HepG2 (cell line): ENCODE results near the gene ITSN2. TPM values are rescaled to one million over a fixed set of nuclear protein-coding genes. Genes with fewer than 3 reads are reported as not detected.

Source experiments
- CBX1 ChIP-seq: IDR thresholded peaks from one replicate; pipeline ENCODE4 v1.6.1; 2016; ENCODE audit warnings: antibody characterized with exemption, low read depth
- DMAP1 ChIP-seq: IDR thresholded peaks from 2 replicates; pipeline ENCODE4 v1.6.1; 2016
- FIP1L1 ChIP-seq: fragments of 200-400 bp; formaldehyde crosslinking; IDR thresholded peaks from 2 replicates; pipeline ENCODE4 v1.6.1; 2018; ENCODE audit warnings: low read depth, mild to moderate bottlenecking, low read length, moderate library complexity, borderline replicate concordance; ENCODE audit not compliant: insufficient read depth
- HOXA7 ChIP-seq: sonication (generic); formaldehyde crosslinking; IDR thresholded peaks from 2 replicates; pipeline ENCODE4 v1.8.1; 2022; ENCODE audit warnings: mild to moderate bottlenecking, missing genetic modification reagents, moderate library complexity
- NFIB ChIP-seq: sonication (generic); formaldehyde crosslinking; IDR thresholded peaks from 2 replicates; pipeline ENCODE4 v1.9.0; 2021; ENCODE audit warnings: missing genetic modification reagents, mild to moderate bottlenecking, borderline replicate concordance
- POLR2AphosphoS2 ChIP-seq: IDR thresholded peaks from 2 replicates; pipeline ENCODE4 v1.6.1; 2011; ENCODE audit warnings: low read depth, low read length, improper control_type of control experiment
- RFXANK ChIP-seq: IDR thresholded peaks from 2 replicates; pipeline ENCODE4 v1.6.1; 2016
- SOX5 ChIP-seq: IDR thresholded peaks from 2 replicates; pipeline ENCODE4 v1.6.1; 2016; ENCODE audit warnings: borderline replicate concordance
- SP140L ChIP-seq: sonication (generic); formaldehyde crosslinking; IDR thresholded peaks from 2 replicates; pipeline ENCODE4 v1.4.0; 2020; ENCODE audit warnings: missing genetic modification reagents, borderline replicate concordance
- ZKSCAN8 ChIP-seq: IDR thresholded peaks from 2 replicates; pipeline ENCODE4 v1.6.1; 2016; ENCODE audit warnings: borderline replicate concordance, missing genetic modification reagents, missing compliant biosample characterization
- ZNF20 ChIP-seq: sonication (generic); formaldehyde crosslinking; IDR thresholded peaks from 2 replicates; pipeline ENCODE4 v1.4.0; 2020; ENCODE audit warnings: mild to moderate bottlenecking, moderate library complexity, missing genetic modification reagents
- ZNF253 ChIP-seq: sonication (generic); formaldehyde crosslinking; IDR thresholded peaks from 2 replicates; pipeline ENCODE4 v1.8.0; 2022; ENCODE audit warnings: mild to moderate bottlenecking, missing genetic modification reagents, borderline replicate concordance
- ZNF3 ChIP-seq: IDR thresholded peaks from 2 replicates; pipeline ENCODE4 v1.7.0; 2017; ENCODE audit warnings: inconsistent platforms
- ZNF552 ChIP-seq: sonication (generic); formaldehyde crosslinking; IDR thresholded peaks from 2 replicates; pipeline ENCODE4 v1.9.0; 2022; ENCODE audit warnings: missing genetic modification reagents, mild to moderate bottlenecking, borderline replicate concordance
- ZNF776 ChIP-seq: sonication (generic); formaldehyde crosslinking; IDR thresholded peaks from 2 replicates; pipeline ENCODE4 v1.4.0; 2020; ENCODE audit warnings: mild to moderate bottlenecking, missing genetic modification reagents
- ZSCAN22 ChIP-seq: sonication (generic); formaldehyde crosslinking; IDR thresholded peaks from 2 replicates; pipeline ENCODE4 v1.4.0; 2020; ENCODE audit warnings: mild to moderate bottlenecking, missing genetic modification reagents
- polyA plus RNA-seq, 8 experiments: library from polyadenylated mRNA; depleted of rRNA in 3 of 8; stranded (reverse) in 7 of 8; unstranded in 1 of 8; fragments of >200 nt; fragmentation: Illumina TruSeq in 4 of 8; extraction: Trizol in 4 of 8; gene quantifications; 2 replicates each; pipeline versions ENCODE4 v1.2.1 to v1.2.3, GENCODE V29; 2011 to 2016; ENCODE audit warnings: low read depth in 4 of 8, missing spikeins in 1 of 8, mixed read lengths in 1 of 8; ENCODE audit not compliant: insufficient read depth in 1 of 8
- total RNA-seq, 5 experiments: library from RNA; depleted of rRNA; stranded (reverse); fragments of >200 nt; fragmentation: Illumina TruSeq; extraction: Trizol; gene quantifications; 2 replicates each; pipeline ENCODE4 v1.2.3, GENCODE V29; 2016; ENCODE audit warnings: low read depth in 1 of 5
- TF ChIP-seq, protein P1 (sequence below): sonication (generic); formaldehyde crosslinking; IDR thresholded peaks from 2 replicates; pipeline ENCODE4 v1.8.0; 2022; ENCODE audit warnings: low read depth, missing genetic modification reagents
- TF ChIP-seq, protein P2 (sequence below): sonication (generic); formaldehyde crosslinking; IDR thresholded peaks from 2 replicates; pipeline ENCODE4 v1.5.1; 2020; ENCODE audit warnings: missing genetic modification reagents, mild to moderate bottlenecking, borderline replicate concordance
- TF ChIP-seq, protein P3 (sequence below): sonication (generic); formaldehyde crosslinking; IDR thresholded peaks from 2 replicates; pipeline ENCODE4 v1.5.0; 2020; ENCODE audit warnings: mild to moderate bottlenecking, missing genetic modification reagents
- TF ChIP-seq, protein P4 (sequence below): sonication (generic); formaldehyde crosslinking; IDR thresholded peaks from 2 replicates; pipeline ENCODE4 v1.9.0; 2022; ENCODE audit warnings: missing genetic modification reagents, mild to moderate bottlenecking, borderline replicate concordance
- TF ChIP-seq, protein P5 (sequence below): fragments of 450-650 bp; IDR thresholded peaks from 2 replicates; pipeline ENCODE4 v1.6.1; 2017

ITSN2 gene
- total and polyA plus RNA-seq, 2 of the 13 experiments (the other 11 are each of a cell fraction or from before 2014, with no cell fraction given), result 26.0 to 26.6 TPM

DNA sequence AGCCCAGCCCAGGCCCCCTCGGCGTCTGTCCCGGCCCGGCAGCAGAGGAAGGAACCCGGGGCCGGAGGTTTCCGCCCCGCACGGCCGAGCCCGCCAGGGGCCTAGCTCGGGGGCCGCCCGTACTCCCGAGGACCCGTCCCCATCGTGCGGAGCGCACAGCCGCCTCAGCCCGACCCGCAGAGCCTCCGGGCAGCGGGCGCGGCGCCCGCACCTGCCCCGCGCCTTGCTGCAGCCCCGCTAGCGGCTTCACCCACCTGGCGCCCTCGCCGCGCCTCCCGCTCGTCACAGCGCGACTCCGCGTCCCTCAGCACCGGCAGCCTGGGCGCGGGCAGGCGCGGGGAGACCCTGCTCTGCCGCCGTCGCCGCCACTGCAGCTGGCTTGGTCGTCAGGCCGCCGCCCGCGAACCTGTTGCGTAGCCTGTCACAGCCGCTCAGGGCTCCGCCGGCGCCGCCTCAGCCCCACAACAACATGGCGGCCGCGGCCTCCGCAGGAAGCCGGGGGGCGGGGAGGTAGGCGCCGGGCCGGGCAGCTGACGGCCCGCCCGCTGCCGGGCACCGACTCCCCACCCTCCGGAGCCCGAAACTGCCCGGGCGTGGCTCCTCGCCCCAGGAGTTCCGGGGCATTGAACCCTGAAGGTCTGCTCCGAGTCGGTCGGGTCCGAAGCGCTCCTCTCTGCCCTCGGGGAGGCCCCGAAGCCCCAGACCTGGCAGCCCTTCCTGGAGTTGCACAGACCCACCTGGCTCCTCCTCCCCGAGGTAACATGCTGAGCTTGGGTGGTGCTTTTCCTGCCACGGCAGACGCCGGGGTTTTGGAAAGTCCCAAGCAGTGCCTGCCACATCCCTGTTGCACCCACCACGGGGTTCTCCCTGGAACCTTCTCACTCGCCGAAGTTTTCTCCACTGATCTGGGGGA, at the start of gene ITSN2 (continued):
- TF ChIP-seq, protein P1, sequence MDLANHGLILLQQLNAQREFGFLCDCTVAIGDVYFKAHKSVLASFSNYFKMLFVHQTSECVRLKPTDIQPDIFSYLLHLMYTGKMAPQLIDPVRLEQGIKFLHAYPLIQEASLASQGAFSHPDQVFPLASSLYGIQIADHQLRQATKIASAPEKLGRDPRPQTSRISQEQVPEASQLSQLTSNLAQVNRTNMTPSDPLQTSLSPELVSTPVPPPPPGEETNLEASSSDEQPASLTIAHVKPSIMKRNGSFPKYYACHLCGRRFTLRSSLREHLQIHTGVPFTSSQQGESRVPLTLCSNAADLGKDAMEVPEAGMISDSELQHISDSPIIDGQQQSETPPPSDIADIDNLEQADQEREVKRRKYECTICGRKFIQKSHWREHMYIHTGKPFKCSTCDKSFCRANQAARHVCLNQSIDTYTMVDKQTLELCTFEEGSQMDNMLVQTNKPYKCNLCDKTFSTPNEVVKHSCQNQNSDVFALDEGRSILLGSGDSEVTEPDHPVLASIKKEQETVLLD (CRISPR knock-in tag), result peak; percentile 77
- TF ChIP-seq, protein P2, sequence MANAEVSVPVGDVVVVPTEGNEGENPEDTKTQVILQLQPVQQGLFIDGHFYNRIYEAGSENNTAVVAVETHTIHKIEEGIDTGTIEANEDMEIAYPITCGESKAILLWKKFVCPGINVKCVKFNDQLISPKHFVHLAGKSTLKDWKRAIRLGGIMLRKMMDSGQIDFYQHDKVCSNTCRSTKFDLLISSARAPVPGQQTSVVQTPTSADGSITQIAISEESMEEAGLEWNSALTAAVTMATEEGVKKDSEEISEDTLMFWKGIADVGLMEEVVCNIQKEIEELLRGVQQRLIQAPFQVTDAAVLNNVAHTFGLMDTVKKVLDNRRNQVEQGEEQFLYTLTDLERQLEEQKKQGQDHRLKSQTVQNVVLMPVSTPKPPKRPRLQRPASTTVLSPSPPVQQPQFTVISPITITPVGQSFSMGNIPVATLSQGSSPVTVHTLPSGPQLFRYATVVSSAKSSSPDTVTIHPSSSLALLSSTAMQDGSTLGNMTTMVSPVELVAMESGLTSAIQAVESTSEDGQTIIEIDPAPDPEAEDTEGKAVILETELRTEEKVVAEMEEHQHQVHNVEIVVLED (CRISPR knock-in tag), result peak; percentile 53; the same call in 1 of the 2 replicates
- TF ChIP-seq RFXANK (no peak), SOX5 (CRISPR knock-in tag) (no peak), HOXA7 (CRISPR knock-in tag) (no peak), FIP1L1 (no peak), POLR2AphosphoS2 (no peak), ZNF20 (CRISPR knock-in tag) (no peak), NFIB (CRISPR knock-in tag) (no peak), ZNF552 (CRISPR knock-in tag) (peak; percentile 64; the same call in 1 of the 2 replicates), ZNF253 (CRISPR knock-in tag) (peak; percentile 55), ZNF3 (CRISPR knock-in tag) (no peak), CBX1 (no peak), ZKSCAN8 (CRISPR knock-in tag) (no peak; the same call in 1 of the 2 replicates), SP140L (CRISPR knock-in tag) (no peak), ZSCAN22 (CRISPR knock-in tag) (no peak), DMAP1 (peak; percentile 84), ZNF776 (CRISPR knock-in tag) (peak; percentile 92)
- TF ChIP-seq, protein P3, sequence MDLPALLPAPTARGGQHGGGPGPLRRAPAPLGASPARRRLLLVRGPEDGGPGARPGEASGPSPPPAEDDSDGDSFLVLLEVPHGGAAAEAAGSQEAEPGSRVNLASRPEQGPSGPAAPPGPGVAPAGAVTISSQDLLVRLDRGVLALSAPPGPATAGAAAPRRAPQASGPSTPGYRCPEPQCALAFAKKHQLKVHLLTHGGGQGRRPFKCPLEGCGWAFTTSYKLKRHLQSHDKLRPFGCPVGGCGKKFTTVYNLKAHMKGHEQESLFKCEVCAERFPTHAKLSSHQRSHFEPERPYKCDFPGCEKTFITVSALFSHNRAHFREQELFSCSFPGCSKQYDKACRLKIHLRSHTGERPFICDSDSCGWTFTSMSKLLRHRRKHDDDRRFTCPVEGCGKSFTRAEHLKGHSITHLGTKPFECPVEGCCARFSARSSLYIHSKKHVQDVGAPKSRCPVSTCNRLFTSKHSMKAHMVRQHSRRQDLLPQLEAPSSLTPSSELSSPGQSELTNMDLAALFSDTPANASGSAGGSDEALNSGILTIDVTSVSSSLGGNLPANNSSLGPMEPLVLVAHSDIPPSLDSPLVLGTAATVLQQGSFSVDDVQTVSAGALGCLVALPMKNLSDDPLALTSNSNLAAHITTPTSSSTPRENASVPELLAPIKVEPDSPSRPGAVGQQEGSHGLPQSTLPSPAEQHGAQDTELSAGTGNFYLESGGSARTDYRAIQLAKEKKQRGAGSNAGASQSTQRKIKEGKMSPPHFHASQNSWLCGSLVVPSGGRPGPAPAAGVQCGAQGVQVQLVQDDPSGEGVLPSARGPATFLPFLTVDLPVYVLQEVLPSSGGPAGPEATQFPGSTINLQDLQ (CRISPR knock-in tag), result peak; percentile 66
- TF ChIP-seq, protein P4, sequence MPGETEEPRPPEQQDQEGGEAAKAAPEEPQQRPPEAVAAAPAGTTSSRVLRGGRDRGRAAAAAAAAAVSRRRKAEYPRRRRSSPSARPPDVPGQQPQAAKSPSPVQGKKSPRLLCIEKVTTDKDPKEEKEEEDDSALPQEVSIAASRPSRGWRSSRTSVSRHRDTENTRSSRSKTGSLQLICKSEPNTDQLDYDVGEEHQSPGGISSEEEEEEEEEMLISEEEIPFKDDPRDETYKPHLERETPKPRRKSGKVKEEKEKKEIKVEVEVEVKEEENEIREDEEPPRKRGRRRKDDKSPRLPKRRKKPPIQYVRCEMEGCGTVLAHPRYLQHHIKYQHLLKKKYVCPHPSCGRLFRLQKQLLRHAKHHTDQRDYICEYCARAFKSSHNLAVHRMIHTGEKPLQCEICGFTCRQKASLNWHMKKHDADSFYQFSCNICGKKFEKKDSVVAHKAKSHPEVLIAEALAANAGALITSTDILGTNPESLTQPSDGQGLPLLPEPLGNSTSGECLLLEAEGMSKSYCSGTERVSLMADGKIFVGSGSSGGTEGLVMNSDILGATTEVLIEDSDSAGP (CRISPR knock-in tag), result peak; percentile 92; the same call in 1 of the 2 replicates
- TF ChIP-seq, protein P5, sequence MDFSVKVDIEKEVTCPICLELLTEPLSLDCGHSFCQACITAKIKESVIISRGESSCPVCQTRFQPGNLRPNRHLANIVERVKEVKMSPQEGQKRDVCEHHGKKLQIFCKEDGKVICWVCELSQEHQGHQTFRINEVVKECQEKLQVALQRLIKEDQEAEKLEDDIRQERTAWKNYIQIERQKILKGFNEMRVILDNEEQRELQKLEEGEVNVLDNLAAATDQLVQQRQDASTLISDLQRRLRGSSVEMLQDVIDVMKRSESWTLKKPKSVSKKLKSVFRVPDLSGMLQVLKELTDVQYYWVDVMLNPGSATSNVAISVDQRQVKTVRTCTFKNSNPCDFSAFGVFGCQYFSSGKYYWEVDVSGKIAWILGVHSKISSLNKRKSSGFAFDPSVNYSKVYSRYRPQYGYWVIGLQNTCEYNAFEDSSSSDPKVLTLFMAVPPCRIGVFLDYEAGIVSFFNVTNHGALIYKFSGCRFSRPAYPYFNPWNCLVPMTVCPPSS, result no peak
